Prostate gland (tissue), 2 donors: ENCODE measurements around the gene B3GNT5. TPM values are rescaled to one million over a fixed set of nuclear protein-coding genes. Genes with fewer than 3 reads are reported as not detected.

Experiments used
- DNase-seq: peaks from one replicate; pipeline ENCODE4 v3.0.0-alpha.2; 2019; ENCODE audit warnings: low spot score
- H3K27ac ChIP-seq, 2 donors: fragments of 200-600 bp; sonication (generic); 2 replicates each; pipeline ENCODE4 v1.5.1; 2017 to 2019
- H3K27me3 ChIP-seq: fragments of 200-600 bp; sonication (generic); replicated peaks from 2 replicates; pipeline ENCODE4 v1.5.1; 2019; ENCODE audit not compliant: insufficient read depth
- H3K36me3 ChIP-seq, 2 donors: fragments of 200-600 bp; sonication (generic); 1 replicate in 1 of 2; 2 replicates in 1 of 2; pipeline versions ENCODE4 v1.5.1 to v1.8.1; 2017 to 2019
- H3K4me1 ChIP-seq: fragments of 200-600 bp; sonication (generic); replicated peaks from 2 replicates; pipeline ENCODE4 v1.5.1; 2019
- H3K4me3 ChIP-seq, 2 donors: fragments of 200-600 bp; sonication (generic); 2 replicates each; pipeline ENCODE4 v1.5.1; 2017 to 2019
- H3K9me3 ChIP-seq: fragments of 200-600 bp; sonication (generic); 2 replicates; pipeline ENCODE4 v1.5.1; 2017
- POLR2A ChIP-seq: fragments of 450-650 bp; IDR thresholded peaks from one replicate; pipeline ENCODE4 v1.6.1; 2016; ENCODE audit warnings: antibody characterized with exemption, mild to moderate bottlenecking
- POLR2AphosphoS5 ChIP-seq: sonication (generic); formaldehyde crosslinking; IDR thresholded peaks from one replicate; pipeline ENCODE4 v1.6.1; 2017; ENCODE audit warnings: antibody characterized with exemption
- WGBS: methylation state at CpG from one replicate; pipeline ENCODE4 v1.1.5; 2018; 5-methylcytosine and 5-hydroxymethylcytosine counted together
- intact Hi-C: fragments of 100-400 bp; cut with DNase I; formaldehyde crosslinking; loops from one replicate; pipeline ENCODE4 v1.14.2; 2022
- total RNA-seq, 2 donors: library from RNA; depleted of rRNA; stranded (reverse); fragments of >200 nt; gene quantifications; one replicate each; pipeline ENCODE4 v1.1.0, GENCODE V29; 2016
- TF ChIP-seq, protein P1 (sequence below), 4 experiments: fragments of 200-600 bp in 2 of 4; fragments of 450-650 bp in 2 of 4; sonication (generic) in 2 of 4; IDR thresholded peaks; 1 replicate in 3 of 4; 2 replicates in 1 of 4; pipeline ENCODE4 v1.5.1; 2016 to 2019; ENCODE audit warnings: antibody characterized with exemption in 4 of 4, mild to moderate bottlenecking in 2 of 4, moderate library complexity in 2 of 4

Gene B3GNT5
- total RNA-seq, 2 donors from 2014 or later = 5.9 to 7.2 TPM

- 80% methylated on average over 2 of the region's 2 CpGs for WGBS
- Histone ChIP-seq H3K9me3 (no peaks in the 10 kb centered on the region), H3K4me3 (no peak overlapping the region), H3K36me3 (no peaks in the 10 kb centered on the region), H3K27me3 (no peaks in the 10 kb centered on the region), H3K27ac (no peak overlapping the region), H3K4me1 (no peaks in the 10 kb centered on the region)
- TF ChIP-seq, protein P1, sequence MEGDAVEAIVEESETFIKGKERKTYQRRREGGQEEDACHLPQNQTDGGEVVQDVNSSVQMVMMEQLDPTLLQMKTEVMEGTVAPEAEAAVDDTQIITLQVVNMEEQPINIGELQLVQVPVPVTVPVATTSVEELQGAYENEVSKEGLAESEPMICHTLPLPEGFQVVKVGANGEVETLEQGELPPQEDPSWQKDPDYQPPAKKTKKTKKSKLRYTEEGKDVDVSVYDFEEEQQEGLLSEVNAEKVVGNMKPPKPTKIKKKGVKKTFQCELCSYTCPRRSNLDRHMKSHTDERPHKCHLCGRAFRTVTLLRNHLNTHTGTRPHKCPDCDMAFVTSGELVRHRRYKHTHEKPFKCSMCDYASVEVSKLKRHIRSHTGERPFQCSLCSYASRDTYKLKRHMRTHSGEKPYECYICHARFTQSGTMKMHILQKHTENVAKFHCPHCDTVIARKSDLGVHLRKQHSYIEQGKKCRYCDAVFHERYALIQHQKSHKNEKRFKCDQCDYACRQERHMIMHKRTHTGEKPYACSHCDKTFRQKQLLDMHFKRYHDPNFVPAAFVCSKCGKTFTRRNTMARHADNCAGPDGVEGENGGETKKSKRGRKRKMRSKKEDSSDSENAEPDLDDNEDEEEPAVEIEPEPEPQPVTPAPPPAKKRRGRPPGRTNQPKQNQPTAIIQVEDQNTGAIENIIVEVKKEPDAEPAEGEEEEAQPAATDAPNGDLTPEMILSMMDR (IDR thresholded peaks at IDR 0.05) = no peak
- TF ChIP-seq POLR2AphosphoS5 (no peak), POLR2A (no peak)
- intact Hi-C loops = no loop called here
- no peak for DNase-seq
Measured at GRCh38 chr3:183218826-183219225, 34.2 kb upstream of the B3GNT5 start.

GRCh38 chr3:183220828-183221227 is 32.2 kb upstream of the B3GNT5 start:
- intact Hi-C loops = no loop called here
- H3K4me3 ChIP-seq = no peak overlapping the region
- DNase-seq = no peak
- no peaks in the 10 kb centered on the region for H3K9me3 ChIP-seq
- H3K27ac ChIP-seq = no peak overlapping the region
- no peaks in the 10 kb centered on the region for H3K4me1 ChIP-seq
- 67% methylated on average over 5 of the region's 5 CpGs for WGBS
- no peaks in the 10 kb centered on the region for H3K36me3 ChIP-seq
- TF ChIP-seq POLR2AphosphoS5 (no peak), POLR2A (no peak)
- TF ChIP-seq, protein P1 (IDR thresholded peaks at IDR 0.05) = no peak
- no peaks in the 10 kb centered on the region for H3K27me3 ChIP-seq

- intact Hi-C loops = no loop called here
- no peak overlapping the region for H3K4me3 ChIP-seq
- WGBS = 90% methylated on average over 3 of the region's 3 CpGs
- H3K27me3 ChIP-seq = no peaks in the 10 kb centered on the region
- H3K36me3 ChIP-seq = no peaks in the 10 kb centered on the region
- TF ChIP-seq, protein P1 (IDR thresholded peaks at IDR 0.05) = no peak
- no peak for TF ChIP-seq POLR2AphosphoS5
- TF ChIP-seq POLR2A = no peak
- no peaks in the 10 kb centered on the region for H3K4me1 ChIP-seq
- no peak for DNase-seq
- H3K9me3 ChIP-seq = no peaks in the 10 kb centered on the region
- H3K27ac ChIP-seq = no peak overlapping the region
Measured at GRCh38 chr3:183222631-183223235, 30.3 kb upstream of the B3GNT5 start.

DNA sequence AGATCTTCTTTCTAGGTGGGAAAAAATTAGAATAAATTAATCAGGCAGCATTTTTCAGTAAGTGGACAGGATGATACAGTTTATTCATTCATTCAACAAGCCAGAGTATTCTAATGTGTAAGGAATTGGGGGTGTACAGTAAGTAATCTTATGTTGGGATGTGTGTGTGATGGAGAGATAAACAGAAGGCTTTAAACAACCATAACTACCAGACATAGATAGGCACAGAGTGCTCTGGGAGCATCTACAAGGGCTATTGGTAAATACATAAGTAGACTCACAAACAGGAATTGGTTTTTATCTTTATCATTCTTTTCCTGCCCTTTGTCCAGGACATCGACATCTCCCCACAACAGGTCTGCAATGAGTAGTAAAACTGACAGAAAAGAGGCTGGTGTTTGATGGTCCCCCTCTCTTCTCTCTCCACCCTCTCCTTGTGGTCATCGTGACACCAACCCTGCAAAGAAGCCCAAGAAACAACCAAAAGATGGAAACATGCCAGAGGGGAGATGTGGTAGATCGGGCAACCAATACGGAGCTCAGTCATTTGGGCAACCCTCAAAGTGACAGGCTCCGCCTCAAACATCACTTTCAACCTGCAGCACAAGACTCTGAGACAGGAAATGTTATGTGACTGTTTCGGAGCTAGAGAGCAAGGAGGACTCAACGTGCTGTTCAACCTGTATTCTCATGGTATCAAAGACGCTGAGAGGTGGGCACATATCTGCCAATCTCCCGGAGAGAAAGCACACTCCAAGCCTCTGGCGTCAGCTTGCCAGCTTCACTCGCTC is 28.7 kb upstream of the B3GNT5 start:
- intact Hi-C loops = no loop called here

More for the DNA sequence above, 28.7 kb upstream of the B3GNT5 start:
- no peaks in the 10 kb centered on the region for H3K4me1 ChIP-seq
- no peaks in the 10 kb centered on the region for H3K9me3 ChIP-seq
- no peak for DNase-seq
- H3K36me3 ChIP-seq = no peaks in the 10 kb centered on the region
- TF ChIP-seq, protein P1 (IDR thresholded peaks at IDR 0.05) = no peak
- TF ChIP-seq POLR2AphosphoS5 (no peak), POLR2A (no peak)
- WGBS = 74% methylated on average over 11 of the region's 11 CpGs
- no peak overlapping the region for H3K4me3 ChIP-seq
- H3K27me3 ChIP-seq = no peaks in the 10 kb centered on the region
- H3K27ac ChIP-seq = no peak overlapping the region
